GM12891 (cell line): ENCODE data around the gene ST6GALNAC3.

Experiments used
- PAX5 ChIP-seq: IDR thresholded peaks from 2 replicates; pipeline ENCODE4 v1.6.1; 2011; ENCODE audit warnings: low read length, moderate library complexity, mild to moderate bottlenecking; ENCODE audit not compliant: insufficient read depth, severe bottlenecking
- POLR2A ChIP-seq: IDR thresholded peaks from 2 replicates; pipeline ENCODE4 v1.6.1; 2011; ENCODE audit warnings: low read depth, low read length, control low read depth
- POLR2AphosphoS5 ChIP-seq: IDR thresholded peaks from 2 replicates; pipeline ENCODE4 v1.6.1; 2011; ENCODE audit warnings: low read depth, low read length, control low read depth
- POU2F2 ChIP-seq: IDR thresholded peaks from 2 replicates; pipeline ENCODE4 v1.6.1; 2011; ENCODE audit warnings: low read depth, mild to moderate bottlenecking, control low read depth, low read length, moderate library complexity
- SPI1 ChIP-seq: IDR thresholded peaks from 2 replicates; pipeline ENCODE4 v1.6.1; 2011; ENCODE audit warnings: low read depth, low read length, control low read depth
- TAF1 ChIP-seq: IDR thresholded peaks from 2 replicates; pipeline ENCODE4 v1.6.1; 2011; ENCODE audit warnings: low read depth, low read length, control low read depth

GRCh38 chr1:76240316-76240715 lies 165.8 kb downstream of the ST6GALNAC3 start:
- TF ChIP-seq POLR2A (no peak), POLR2AphosphoS5 (no peak), SPI1 (no peak), TAF1 (no peak), POU2F2 (no peak), PAX5 (no peak)
